Pancreas (tissue), 10 donors: Measurements from ENCODE around the gene LBX1. TPM values are rescaled to one million over a fixed set of nuclear protein-coding genes. Genes with fewer than 3 reads are reported as not detected.

Experiments
- ATAC-seq, 4 donors: fragments of 200-7000 bp; cut with Tn5 transposase; one replicate each; pipeline versions ENCODE4 v1.8.0 to v1.9.1; 2020; ENCODE audit warnings: mild to moderate bottlenecking in 4 of 4, moderate library complexity in 4 of 4
- DNase-seq, 6 donors: peaks; one replicate each; pipeline ENCODE4 v3.0.0-alpha.2; 2020
- FAIRE-seq: peaks from 2 replicates; lab custom pipeline; 2012; peaks lifted over from hg19 to GRCh38; lab: Jason Lieb, UNC
- H3K27ac ChIP-seq, 4 donors: fragments of 200-600 bp; sonication (generic); 1 replicate in 3 of 4; 2 replicates in 1 of 4; pipeline versions ENCODE4 v1.5.0 to v1.8.0; 2020
- H3K27me3 ChIP-seq, 4 donors: fragments of 200-600 bp; one replicate each; pipeline ENCODE4 v1.8.0; 2021
- H3K36me3 ChIP-seq, 3 donors: fragments of 200-600 bp; sonication (generic) in 1 of 3; one replicate each; pipeline versions ENCODE4 v1.5.0 to v1.8.0; 2020 to 2021
- H3K4me1 ChIP-seq, 3 donors: fragments of 200-600 bp; one replicate each; pipeline ENCODE4 v1.8.0; 2021
- H3K4me3 ChIP-seq, 4 donors: fragments of 200-600 bp; sonication (generic) in 2 of 4; one replicate each; pipeline versions ENCODE4 v1.5.0 to v1.8.0; 2020 to 2021
- H3K9me3 ChIP-seq, 4 donors: fragments of 200-600 bp; one replicate each; pipeline ENCODE4 v1.8.0; 2021
- WGBS, 2 donors: extraction: QIAGEN DNeasy Blood & Tissue Kit; methylation state at CpG; one replicate each; pipeline ENCODE4 v1.1.7; 2013; 5-methylcytosine and 5-hydroxymethylcytosine counted together
- intact Hi-C, 3 donors: fragments of 100-400 bp; cut with DNase I; formaldehyde crosslinking; loops; one replicate each; pipeline versions ENCODE4 v1.11.1 to v1.14.2; 2022
- polyA plus RNA-seq, 2 donors: library from polyadenylated mRNA; stranded (reverse); fragments of 200-250 nt; gene quantifications; one replicate each; pipeline ENCODE4 v1.2.3, GENCODE V29; 2013
- total RNA-seq, 6 donors: library from RNA; stranded (reverse); fragmentation: NEBNext Ultra II Directional in 4 of 6; extraction: Animal tissue kit (Norgen Biotek cat#: 25700) in 4 of 6; gene quantifications; one replicate each; pipeline versions ENCODE4 v1.2.1 to v1.2.4, GENCODE V29; 2021 to 2023
- TF ChIP-seq, protein P1 (sequence below), 4 donors: fragments of 200-600 bp; sonication (generic) in 3 of 4; IDR thresholded peaks; one replicate each; pipeline versions ENCODE4 v1.5.0 to v1.8.0; 2021; ENCODE audit warnings: antibody characterized with exemption in 4 of 4
- donor health status: healthy with polysubstance abuse.
- donor health status: DM: no; HTN: no; CAD: no; lungs with moderate emphysema.
- donor health status: DM: no; HTN: no; CAD: no.
- donor health status: control.
- donor health status: control.
- donor health status: Bipolar disorder and iron deficiency.
- donor health status: DM: yes; HTN: yes; CAD: no.
- donor health status: DM: no; HTN: no; CAD: no.
- donor health status: DM: no; HTN: no; CAD: no.
- donor health status: DM: yes; HTN: yes; CAD: no.

The LBX1 gene
- total and polyA plus RNA-seq, 8 donors: not detected

DNA sequence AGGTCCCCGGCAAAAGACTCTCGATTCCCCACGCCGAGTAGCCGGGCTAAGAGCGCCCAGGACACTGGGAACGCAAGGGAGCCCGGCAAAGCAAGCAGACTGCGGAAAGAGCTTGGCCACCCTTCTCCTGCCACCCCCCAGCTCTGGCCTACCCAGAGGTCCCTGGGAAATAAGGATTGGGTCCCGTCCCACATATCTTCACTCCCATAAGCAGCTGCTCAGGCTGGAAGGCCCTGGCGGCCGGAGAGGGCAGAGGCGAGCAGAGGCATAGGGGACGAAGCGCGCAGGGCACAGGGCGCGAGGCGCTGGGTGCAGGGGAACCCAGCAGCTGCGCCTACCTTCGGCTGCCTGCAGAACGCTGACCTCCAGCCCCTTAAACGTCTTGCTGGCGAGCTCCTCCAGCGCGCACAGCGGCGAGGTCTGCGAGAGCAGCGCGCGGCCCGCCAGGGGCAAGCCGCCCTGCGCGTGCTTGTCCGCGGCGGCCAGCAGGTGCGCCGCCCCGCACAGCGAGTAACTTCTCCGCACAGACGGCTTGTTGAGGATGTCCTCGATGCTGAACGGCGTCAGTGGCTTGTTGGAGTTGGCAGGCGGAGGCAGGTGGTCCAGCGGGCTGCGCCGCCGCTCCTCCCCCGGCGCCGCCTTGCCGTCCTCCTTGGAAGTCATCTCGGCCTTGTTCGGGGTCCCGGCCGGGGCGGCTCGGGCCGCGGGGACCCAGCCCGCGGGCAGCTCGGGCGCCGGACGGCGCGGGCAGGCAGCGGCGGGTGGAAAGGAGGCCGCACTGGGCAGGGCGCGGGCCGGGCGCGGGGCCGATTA, 904 bp downstream of the LBX1 start:
- DNase-seq (no peak), ATAC-seq (peak in 3 of 4 donors; percentile 30 to 54 (median 49)), FAIRE-seq (no peak)
- Histone ChIP-seq H3K27ac (no peak overlapping the region), H3K4me3 (peak overlapping the region in 2 of 4 donors; percentile 11 to 29), H3K27me3 (peaks cover 0 to 55% (median 20%) of the 10 kb centered on the region in 4 donors), H3K36me3 (no peaks in the 10 kb centered on the region), H3K4me1 (peaks cover 4 to 29% (median 18%) of the 10 kb centered on the region in 3 donors), H3K9me3 (no peaks in the 10 kb centered on the region)
- TF ChIP-seq, protein P1, sequence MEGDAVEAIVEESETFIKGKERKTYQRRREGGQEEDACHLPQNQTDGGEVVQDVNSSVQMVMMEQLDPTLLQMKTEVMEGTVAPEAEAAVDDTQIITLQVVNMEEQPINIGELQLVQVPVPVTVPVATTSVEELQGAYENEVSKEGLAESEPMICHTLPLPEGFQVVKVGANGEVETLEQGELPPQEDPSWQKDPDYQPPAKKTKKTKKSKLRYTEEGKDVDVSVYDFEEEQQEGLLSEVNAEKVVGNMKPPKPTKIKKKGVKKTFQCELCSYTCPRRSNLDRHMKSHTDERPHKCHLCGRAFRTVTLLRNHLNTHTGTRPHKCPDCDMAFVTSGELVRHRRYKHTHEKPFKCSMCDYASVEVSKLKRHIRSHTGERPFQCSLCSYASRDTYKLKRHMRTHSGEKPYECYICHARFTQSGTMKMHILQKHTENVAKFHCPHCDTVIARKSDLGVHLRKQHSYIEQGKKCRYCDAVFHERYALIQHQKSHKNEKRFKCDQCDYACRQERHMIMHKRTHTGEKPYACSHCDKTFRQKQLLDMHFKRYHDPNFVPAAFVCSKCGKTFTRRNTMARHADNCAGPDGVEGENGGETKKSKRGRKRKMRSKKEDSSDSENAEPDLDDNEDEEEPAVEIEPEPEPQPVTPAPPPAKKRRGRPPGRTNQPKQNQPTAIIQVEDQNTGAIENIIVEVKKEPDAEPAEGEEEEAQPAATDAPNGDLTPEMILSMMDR (IDR thresholded peaks at IDR 0.05): no peak
- intact Hi-C loops: no loop called here
- 3 to 4% methylated on average over 69 to 82 of the region's 82 CpGs for WGBS, 2 donors

DNA sequence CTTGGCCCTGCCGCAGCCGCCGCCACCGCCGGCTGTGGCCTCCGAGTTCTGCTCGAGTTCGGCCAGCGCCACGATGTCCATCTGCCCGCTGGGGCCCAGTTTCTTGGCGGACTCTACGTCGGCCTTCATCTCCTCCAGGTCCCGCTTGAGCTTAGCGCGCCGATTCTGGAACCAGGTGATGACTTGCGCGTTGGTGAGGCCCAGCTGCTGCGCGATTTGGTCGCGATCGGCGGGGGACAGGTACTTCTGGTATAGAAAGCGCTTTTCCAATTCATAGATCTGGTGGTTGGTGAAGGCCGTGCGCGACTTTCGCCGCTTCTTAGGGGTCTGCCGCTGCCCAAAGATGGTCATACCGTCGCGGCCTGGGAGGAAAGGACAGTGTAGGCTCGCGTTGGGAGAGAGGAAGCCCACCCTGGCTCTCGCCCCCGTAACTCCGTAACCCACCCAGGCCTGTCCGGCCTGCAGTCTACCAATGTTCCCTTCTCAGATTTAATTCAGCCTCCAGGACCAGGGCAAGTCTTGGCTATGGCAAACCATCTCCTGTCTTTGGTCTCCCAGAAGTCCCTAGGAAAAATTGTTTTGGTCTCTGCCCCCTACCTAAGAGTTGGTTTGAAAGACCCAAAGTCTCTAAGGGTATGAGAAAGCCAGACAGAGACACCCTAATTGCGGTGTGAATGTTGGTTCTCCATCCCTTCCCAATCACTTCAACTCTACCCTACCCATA, 1.7 kb downstream of the LBX1 start:
- FAIRE-seq: no peak
- DNase-seq: no peak
- H3K4me1 ChIP-seq: peaks cover 4 to 29% (median 18%) of the 10 kb centered on the region in 3 donors
- H3K4me3 ChIP-seq: peak overlapping the region in 3 of 4 donors; percentile 5 to 34 (median 19)
- H3K27me3 ChIP-seq: peaks cover 0 to 62% (median 21%) of the 10 kb centered on the region in 4 donors
- H3K9me3 ChIP-seq: no peaks in the 10 kb centered on the region
- 8 to 11% methylated on average over 40 to 43 of the region's 43 CpGs for WGBS, 2 donors
- H3K36me3 ChIP-seq: no peaks in the 10 kb centered on the region
- TF ChIP-seq, protein P1 (IDR thresholded peaks at IDR 0.05): no peak
- ATAC-seq: no peak
- intact Hi-C loops: no loop called here
- H3K27ac ChIP-seq: no peak overlapping the region

DNA sequence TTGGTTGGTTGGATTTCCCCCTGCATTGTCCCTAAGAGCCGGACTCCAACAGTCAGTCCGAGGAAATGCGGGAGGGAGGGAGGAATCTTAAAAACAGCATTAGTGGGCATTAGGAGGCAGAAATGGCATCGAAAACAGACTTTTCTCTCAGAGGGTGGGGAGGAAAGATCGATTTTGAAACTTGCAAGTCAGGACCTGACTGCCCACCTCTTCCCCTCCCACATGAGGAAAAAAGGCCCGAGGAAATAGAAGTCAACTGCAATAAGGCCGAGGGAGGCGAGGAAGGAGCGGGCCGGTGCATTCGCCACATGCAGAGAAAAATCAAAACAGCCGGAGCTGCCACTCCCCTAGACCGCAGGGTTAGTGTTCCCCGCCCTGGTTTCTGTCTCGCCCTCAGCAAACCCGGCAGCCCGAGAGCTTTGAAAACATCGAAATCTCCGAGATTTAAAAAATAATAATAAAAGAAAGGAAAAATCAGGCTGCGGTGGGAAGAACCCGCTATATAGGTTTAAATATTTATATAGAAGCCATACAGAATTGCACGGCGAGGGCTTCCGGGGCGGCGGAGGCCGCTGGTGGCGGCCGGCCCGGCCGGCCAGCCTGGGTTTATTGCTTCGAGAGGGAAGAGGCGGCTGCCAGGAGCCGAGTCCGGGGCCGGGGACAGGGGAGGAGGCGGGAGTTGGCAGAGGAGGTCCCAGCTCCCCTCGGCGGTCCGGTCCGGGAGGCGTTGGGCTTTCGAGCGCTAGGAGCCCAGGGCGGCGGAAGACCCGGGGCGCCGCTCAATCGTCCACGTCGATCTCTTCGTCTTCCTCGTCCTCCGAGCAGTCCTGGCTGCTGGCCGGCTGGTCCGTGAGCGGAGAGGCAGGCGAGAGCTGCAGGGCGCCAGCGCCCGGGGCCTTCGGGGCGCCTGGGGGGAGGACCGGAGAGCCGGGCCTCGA, 2.5 kb downstream of the LBX1 start:
- Histone ChIP-seq H3K4me3 (peak overlapping the region in 3 of 4 donors; percentile 5 to 34 (median 19)), H3K27me3 (peaks cover 0 to 68% (median 21%) of the 10 kb centered on the region in 4 donors), H3K4me1 (peaks cover 4 to 29% (median 18%) of the 10 kb centered on the region in 3 donors), H3K27ac (no peak overlapping the region), H3K36me3 (no peaks in the 10 kb centered on the region), H3K9me3 (no peaks in the 10 kb centered on the region)
- ATAC-seq (peak in 2 of 4 donors; percentile 11 to 19), FAIRE-seq (no peak), DNase-seq (no peak)
- intact Hi-C loops: no loop called here
- 8 to 10% methylated on average over 60 to 67 of the region's 67 CpGs for WGBS, 2 donors
- TF ChIP-seq, protein P1 (IDR thresholded peaks at IDR 0.05): no peak

DNA sequence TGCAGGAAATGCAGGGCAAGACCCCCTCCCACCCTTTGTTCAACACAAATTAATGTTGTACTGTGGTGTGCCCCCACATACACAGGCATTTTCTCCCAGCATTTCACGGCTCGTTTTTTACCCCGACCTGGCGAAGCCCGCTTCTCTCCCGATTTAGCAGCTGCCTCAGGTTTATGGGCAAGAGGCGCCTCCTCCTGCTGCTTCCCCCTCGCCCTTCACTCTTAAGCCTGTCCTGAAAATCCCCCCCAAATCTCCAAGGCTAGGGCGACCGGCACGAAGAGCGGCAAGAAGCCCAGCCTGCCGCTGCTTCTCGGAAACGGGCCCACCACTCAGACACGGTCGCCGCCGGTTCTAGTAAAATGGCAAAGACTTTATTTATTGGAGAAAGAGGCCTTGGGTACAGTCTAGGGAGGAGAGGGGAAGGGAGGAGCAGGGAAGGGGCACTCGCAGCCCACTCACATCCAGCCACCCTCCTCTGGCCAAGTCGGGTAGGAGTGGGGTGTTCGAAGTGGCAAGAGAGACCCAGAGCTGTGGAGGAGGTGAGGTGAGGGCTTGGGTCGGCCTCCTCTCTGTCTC, 3.3 kb downstream of the LBX1 start:
- Histone ChIP-seq H3K4me3 (peak overlapping the region in 2 of 4 donors; percentile 21 to 39), H3K36me3 (no peaks in the 10 kb centered on the region), H3K27me3 (peaks cover 0 to 68% (median 23%) of the 10 kb centered on the region in 4 donors), H3K9me3 (no peaks in the 10 kb centered on the region), H3K27ac (no peak overlapping the region), H3K4me1 (peaks cover 4 to 29% (median 18%) of the 10 kb centered on the region in 3 donors)
- ATAC-seq: no peak
- no peak for FAIRE-seq
- TF ChIP-seq, protein P1 (IDR thresholded peaks at IDR 0.05): no peak
- 20 to 31% methylated on average over 23 of the region's 23 CpGs for whole genome bisulfite sequencing, 2 donors
- DNase-seq: no peak
- intact Hi-C loops: no loop called here
